Naive thymus-derived CD8-positive, alpha-beta T cell (primary cell): ENCODE data around the gene P4HTM. TPM values are rescaled to one million over a fixed set of nuclear protein-coding genes. Genes with fewer than 3 reads are reported as not detected.

Source experiments
- ATAC-seq, 2 donors: fragments of 150-1000 bp; cut with Tn5 transposase in 1 of 2; sonication (Bioruptor Pico), chemical (Tn5 transposase) in 1 of 2; 1 replicate in 1 of 2; 2 replicates in 1 of 2; pipeline ENCODE4 v1.10.0; 2021; ENCODE audit warnings: mild to moderate bottlenecking in 2 of 2, moderate library complexity in 2 of 2
- POLR2A ChIA-PET: fragments of 350-600 bp; sonication (Branson Sonifier 250); formaldehyde crosslinking; loops from one replicate; lab custom pipeline; 2021; ENCODE audit warnings: antibody characterized with exemption; lab: Charles Lee
- DNase-seq, 10 donors: peaks; one replicate each; pipeline versions ENCODE4 v3.0.0 to v3.0.0-alpha.2; 2020 to 2022
- H3K27ac Mint-ChIP-seq, 10 donors: one replicate each; pipeline ENCODE4 v1.8.0; 2020 to 2022; ENCODE audit warnings: mild to moderate bottlenecking in 10 of 10, mixed read lengths in 10 of 10, moderate library complexity in 4 of 10, inconsistent platforms in 1 of 10
- H3K27me3 Mint-ChIP-seq, 5 donors: one replicate each; pipeline ENCODE4 v1.8.0; 2021 to 2022; ENCODE audit warnings: mixed read lengths in 5 of 5
- H3K36me3 Mint-ChIP-seq, 3 donors: one replicate each; pipeline ENCODE4 v1.8.0; 2020 to 2022; ENCODE audit warnings: mixed read lengths in 3 of 3, mild to moderate bottlenecking in 2 of 3, inconsistent platforms in 1 of 3
- H3K4me1 Mint-ChIP-seq, 4 donors: one replicate each; pipeline ENCODE4 v1.8.0; 2021 to 2022; ENCODE audit warnings: mixed read lengths in 4 of 4
- H3K4me3 Mint-ChIP-seq, 10 donors: one replicate each; pipeline ENCODE4 v1.8.0; 2020 to 2022; ENCODE audit warnings: mild to moderate bottlenecking in 10 of 10, mixed read lengths in 10 of 10, moderate library complexity in 6 of 10, inconsistent platforms in 1 of 10
- H3K9me3 Mint-ChIP-seq, 9 donors: one replicate each; pipeline ENCODE4 v1.8.0; 2020 to 2022; ENCODE audit warnings: mixed read lengths in 9 of 9, mild to moderate bottlenecking in 3 of 9, inconsistent platforms in 1 of 9, moderate library complexity in 1 of 9
- polyA plus RNA-seq, 3 donors: library from polyadenylated mRNA; unstranded; fragments of 300-500 nt; fragmentation: Illumina TruSeq; gene quantifications; one replicate each; pipeline ENCODE4 v1.2.3, GENCODE V29; 2021
- total RNA-seq, 8 experiments: library from RNA in 2 of 8; stranded (reverse) in 2 of 8; gene quantifications; one replicate each; pipeline ENCODE4 v1.2.3 and lab custom pipeline; 2021 to 2026

The P4HTM gene
- total and polyA plus RNA-seq, 5 experiments from 2014 or later, result 20.3 to 62.5 (median 23.3) TPM

- POLR2A ChIA-PET, result interaction anchor here (0.6 to 10.8 kb wide), 4 partner anchors 9 to 58 kb away, joined by 4 to 194 read pairs (median 60); partner anchors contain the start of genes DALRD3, P4HTM and WDR6
- ATAC-seq (no peak), DNase-seq (no peak)
- Mint-ChIP-seq H3K9me3 (no peaks in the 10 kb centered on the region), H3K27me3 (no peaks in the 10 kb centered on the region), H3K27ac (peak overlapping the region; percentile 11 to 99 (median 73)), H3K4me3 (peak overlapping the region in 4 of 10 donors; percentile 28 to 95 (median 76)), H3K36me3 (peaks cover 0 to 62% (median 9%) of the 10 kb centered on the region in 3 donors), H3K4me1 (peaks cover 21 to 58% (median 49%) of the 10 kb centered on the region in 4 donors)
Observed at GRCh38 chr3:49027634-49028033, 37.6 kb downstream of the P4HTM start.

- POLR2A ChIA-PET, result interaction anchor here (0.6 to 10.8 kb wide), 7 partner anchors 10 to 311 kb away, joined by 3 to 194 read pairs (median 4); partner anchors contain the start of genes DALRD3, IP6K2, P4HTM and WDR6
- H3K27ac Mint-ChIP-seq, result peak overlapping the region; percentile 93 to 100 (median 99)
- no peaks in the 10 kb centered on the region for H3K9me3 Mint-ChIP-seq
Observed at GRCh38 chr3:49028298-49028672, 38.2 kb downstream of the P4HTM start.

GRCh38 chr3:49028673-49029562 is 38.9 kb downstream of the P4HTM start, which contains the start of gene IMPDH2:
IMPDH2 (minus strand) TSS chr3:49029398; CDS start chr3:49029350, 48 bp downstream.
- Mint-ChIP-seq H3K4me3 (peak within 1 kb of the TSS; percentile 87 to 96 (median 96)), H3K4me1 (peaks cover 19 to 45% (median 38%) of the 10 kb centered on the region in 4 donors), H3K27ac (peak within 1 kb of the TSS; percentile 93 to 100 (median 99)), H3K9me3 (no peaks in the 10 kb centered on the region), H3K27me3 (no peaks in the 10 kb centered on the region), H3K36me3 (peaks cover 0 to 65% (median 9%) of the 10 kb centered on the region in 3 donors)
- DNase-seq (peak; percentile 88 to 95 (median 92)), ATAC-seq (peak; percentile 92 to 93)
- POLR2A ChIA-PET, result interaction anchor here (0.6 to 10.8 kb wide), 14 partner anchors 9 to 1036 kb away, joined by 3 to 194 read pairs (median 4); partner anchors contain the start of genes ARIH2, DALRD3, IP6K2 and KLHDC8B

More at GRCh38 chr3:49028298-49028672, 38.2 kb downstream of the P4HTM start:
- Mint-ChIP-seq H3K27me3 (no peaks in the 10 kb centered on the region), H3K36me3 (peaks cover 0 to 66% (median 9%) of the 10 kb centered on the region in 3 donors), H3K4me1 (peaks cover 19 to 51% (median 43%) of the 10 kb centered on the region in 4 donors), H3K4me3 (peak overlapping the region; percentile 87 to 96 (median 96))
- DNase-seq, result no peak
- ATAC-seq, result no peak

- Mint-ChIP-seq H3K27ac (peak overlapping the region; percentile 93 to 100 (median 99)), H3K36me3 (peaks cover 0 to 65% (median 9%) of the 10 kb centered on the region in 3 donors), H3K27me3 (no peaks in the 10 kb centered on the region), H3K4me1 (peaks cover 19 to 39% (median 35%) of the 10 kb centered on the region in 4 donors), H3K9me3 (no peaks in the 10 kb centered on the region), H3K4me3 (peak overlapping the region; percentile 87 to 96 (median 96))
- POLR2A ChIA-PET, result interaction anchor here (0.6 to 10.8 kb wide), 13 partner anchors 9 to 1037 kb away, joined by 3 to 194 read pairs (median 4); partner anchors contain the start of genes ARIH2, DALRD3, IP6K2 and KLHDC8B
- DNase-seq (no peak), ATAC-seq (no peak)
Observed at GRCh38 chr3:49029563-49029884, 39.5 kb downstream of the P4HTM start.

- H3K36me3 Mint-ChIP-seq, result peaks cover 0 to 65% (median 9%) of the 10 kb centered on the region in 3 donors
- peaks cover 21 to 35% (median 30%) of the 10 kb centered on the region in 4 donors for H3K4me1 Mint-ChIP-seq
- ATAC-seq (no peak), DNase-seq (no peak)
- no peaks in the 10 kb centered on the region for H3K9me3 Mint-ChIP-seq
- peak overlapping the region in 8 of 10 donors; percentile 19 to 99 (median 82) for H3K27ac Mint-ChIP-seq
- no peak overlapping the region for H3K4me3 Mint-ChIP-seq
- POLR2A ChIA-PET, result interaction anchor here (2.3 kb wide), 1 partner anchor 9 kb away, joined by 18 read pairs; the partner anchor contains the start of gene NDUFAF3
- no peaks in the 10 kb centered on the region for H3K27me3 Mint-ChIP-seq
Observed at GRCh38 chr3:49030321-49030720, 40.3 kb downstream of the P4HTM start.

- Mint-ChIP-seq H3K4me3 (no peak overlapping the region), H3K36me3 (peaks cover 0 to 77% (median 9%) of the 10 kb centered on the region in 3 donors), H3K4me1 (peaks cover 15 to 30% (median 20%) of the 10 kb centered on the region in 4 donors), H3K9me3 (no peaks in the 10 kb centered on the region), H3K27me3 (no peaks in the 10 kb centered on the region), H3K27ac (peak overlapping the region in 3 of 10 donors; percentile 55 to 90 (median 66))
- POLR2A ChIA-PET, result interaction anchor here (1.0 kb wide), 1 partner anchor 11 kb away, joined by 5 read pairs; the partner anchor contains the start of gene NDUFAF3
- no peak for DNase-seq
- no peak for ATAC-seq
Observed at GRCh38 chr3:49032646-49033304, 42.7 kb downstream of the P4HTM start.

- DNase-seq, result no peak
- POLR2A ChIA-PET, result interaction anchor here (1.4 kb wide), 1 partner anchor 12 kb away, joined by 5 read pairs; the partner anchor contains the start of gene NDUFAF3
- no peak for ATAC-seq
- H3K27ac Mint-ChIP-seq, result peak overlapping the region in 3 of 10 donors; percentile 8 to 51 (median 16)
- H3K27me3 Mint-ChIP-seq, result no peaks in the 10 kb centered on the region
- no peak overlapping the region for H3K4me3 Mint-ChIP-seq
- H3K36me3 Mint-ChIP-seq, result peaks cover 0 to 73% (median 9%) of the 10 kb centered on the region in 3 donors
- H3K9me3 Mint-ChIP-seq, result no peaks in the 10 kb centered on the region
- peaks cover 2 to 14% (median 3%) of the 10 kb centered on the region in 4 donors for H3K4me1 Mint-ChIP-seq
Observed at GRCh38 chr3:49034650-49035049, 44.6 kb downstream of the P4HTM start.

- peaks cover 0 to 11% (median 3%) of the 10 kb centered on the region in 4 donors for H3K4me1 Mint-ChIP-seq
- peaks cover 0 to 78% (median 9%) of the 10 kb centered on the region in 3 donors for H3K36me3 Mint-ChIP-seq
- H3K27ac Mint-ChIP-seq, result peak overlapping the region in 2 of 10 donors; percentile 36 to 61
- POLR2A ChIA-PET, result no interaction called here
- H3K27me3 Mint-ChIP-seq, result no peaks in the 10 kb centered on the region
- ATAC-seq (no peak), DNase-seq (no peak)
- H3K9me3 Mint-ChIP-seq, result no peaks in the 10 kb centered on the region
- H3K4me3 Mint-ChIP-seq, result no peak overlapping the region
Observed at GRCh38 chr3:49035281-49035680, 45.2 kb downstream of the P4HTM start.

- Mint-ChIP-seq H3K9me3 (no peaks in the 10 kb centered on the region), H3K4me3 (no peak overlapping the region), H3K27ac (peak overlapping the region in 3 of 10 donors; percentile 16 to 57 (median 51)), H3K36me3 (peaks cover 5 to 82% (median 19%) of the 10 kb centered on the region in 3 donors), H3K27me3 (no peaks in the 10 kb centered on the region), H3K4me1 (peaks cover 9 to 32% (median 24%) of the 10 kb centered on the region in 4 donors)
- ATAC-seq (no peak), DNase-seq (no peak)
- POLR2A ChIA-PET, result interaction anchor here (0.9 kb wide), 1 partner anchor 67 kb away, joined by 4 read pairs; the partner anchor contains the start of gene USP19
Observed at GRCh38 chr3:49053543-49053942, 63.5 kb downstream of the P4HTM start.

GRCh38 chr3:49054344-49054862 is 64.4 kb downstream of the P4HTM start:
- no peak for DNase-seq
- Mint-ChIP-seq H3K27me3 (no peaks in the 10 kb centered on the region), H3K9me3 (no peaks in the 10 kb centered on the region), H3K27ac (peak overlapping the region in 8 of 10 donors; percentile 16 to 80 (median 58)), H3K4me3 (no peak overlapping the region), H3K36me3 (peaks cover 5 to 85% (median 19%) of the 10 kb centered on the region in 3 donors), H3K4me1 (peaks cover 9 to 32% (median 24%) of the 10 kb centered on the region in 4 donors)
- POLR2A ChIA-PET, result no interaction called here
- no peak for ATAC-seq
